ENCODE results near the gene FERMT3. TPM values are rescaled to one million over a fixed set of nuclear protein-coding genes. Genes with fewer than 3 reads are reported as not detected.
A peak's percentile ranks its signal among the peaks of the same experiment; 100 is the strongest.

The FERMT3 gene
- total RNA-seq, 1 experiment from 2014 or later: 4.3 TPM

- ChIA-PET POLR2A (interaction anchor here (0.7 to 1.3 kb wide), 2 partner anchors 10 to 12 kb away, joined by 5 read pairs; no protein-coding TSS in a partner anchor), CTCF (interaction anchor here (0.7 kb wide), 1 partner anchor 1500 kb away, joined by 6 read pairs; no protein-coding TSS in a partner anchor)
- no TSS peak for BruUV-seq (replicated peaks)
- DNase-seq: no peak
- Mint-ChIP-seq H3K36me3 (ENCODE audit: insufficient read depth, unreplicated experiment) (peaks cover 24% of the 10 kb centered on the region), H3K27me3 (ENCODE audit: insufficient read depth, unreplicated experiment) (no peaks in the 10 kb centered on the region), H3K27ac (ENCODE audit: unreplicated experiment) (no peak overlapping the region), H3K4me1 (ENCODE audit: low read depth, unreplicated experiment) (no peaks in the 10 kb centered on the region), H3K4me3 (ENCODE audit: unreplicated experiment) (peak overlapping the region; percentile 83), H3K9me3 (ENCODE audit: unreplicated experiment) (no peaks in the 10 kb centered on the region)
- Histone ChIP-seq H3K27me3 (replicated peaks; ENCODE audit: control insufficient read depth, insufficient read depth, low read length) (no peaks in the 10 kb centered on the region), H3K4me3 (ENCODE audit: low read depth, low read length) (no peak overlapping the region), H3K36me3 (ENCODE audit: control insufficient read depth, insufficient read depth, low read length) (peaks cover 2% of the 10 kb centered on the region; the same call in 1 of the 2 replicates), H3K9me3 (no peaks in the 10 kb centered on the region), H3K4me1 (peaks cover 35% of the 10 kb centered on the region)
- intact Hi-C loops (cut with micrococcal nuclease; ENCODE audit: unreplicated experiment): no loop called here
- no peak for TF ChIP-seq CTCF (IDR thresholded peaks at IDR 0.05; ENCODE audit: insufficient read depth in 1 of 2, low read depth in 1 of 2, low read length in 1 of 2, severe bottlenecking in 1 of 2, unreplicated experiment in 1 of 2)
These were observed 25.0 kb downstream of the FERMT3 start for GRCh38 chr11:64231546-64231945.

- Mint-ChIP-seq H3K9me3 (ENCODE audit: unreplicated experiment) (no peaks in the 10 kb centered on the region), H3K4me3 (ENCODE audit: unreplicated experiment) (peak overlapping the region; percentile 83), H3K27me3 (ENCODE audit: insufficient read depth, unreplicated experiment) (no peaks in the 10 kb centered on the region), H3K4me1 (ENCODE audit: low read depth, unreplicated experiment) (no peaks in the 10 kb centered on the region), H3K36me3 (ENCODE audit: insufficient read depth, unreplicated experiment) (peaks cover 30% of the 10 kb centered on the region), H3K27ac (ENCODE audit: unreplicated experiment) (no peak overlapping the region)
- ChIA-PET CTCF (interaction anchor here (1.0 kb wide), 1 partner anchor 13 kb away, joined by 4 read pairs; no protein-coding TSS in a partner anchor), POLR2A (no interaction called here)
- DNase-seq: no peak
- Histone ChIP-seq H3K4me3 (ENCODE audit: low read depth, low read length) (no peak overlapping the region), H3K4me1 (peaks cover 27% of the 10 kb centered on the region), H3K36me3 (ENCODE audit: control insufficient read depth, insufficient read depth, low read length) (peaks cover 2% of the 10 kb centered on the region; the same call in 1 of the 2 replicates), H3K9me3 (no peaks in the 10 kb centered on the region), H3K27me3 (replicated peaks; ENCODE audit: control insufficient read depth, insufficient read depth, low read length) (no peaks in the 10 kb centered on the region)
- no peak for TF ChIP-seq CTCF (IDR thresholded peaks at IDR 0.05; ENCODE audit: insufficient read depth in 1 of 2, low read depth in 1 of 2, low read length in 1 of 2, severe bottlenecking in 1 of 2, unreplicated experiment in 1 of 2)
- intact Hi-C loops (cut with micrococcal nuclease; ENCODE audit: unreplicated experiment): no loop called here
- BruUV-seq (replicated peaks): no TSS peak
These were observed 25.9 kb downstream of the FERMT3 start for GRCh38 chr11:64232182-64232966.

GRCh38 chr11:64232967-64233315, 26.4 kb downstream of the FERMT3 start:
- no TSS peak for BruUV-seq (replicated peaks)
- peaks cover 2% of the 10 kb centered on the region; the same call in 1 of the 2 replicates for H3K36me3 ChIP-seq (ENCODE audit: control insufficient read depth, insufficient read depth, low read length)
- H3K27ac Mint-ChIP-seq (ENCODE audit: unreplicated experiment): no peak overlapping the region
- peaks cover 27% of the 10 kb centered on the region for H3K4me1 ChIP-seq
- intact Hi-C loops (cut with micrococcal nuclease; ENCODE audit: unreplicated experiment): no loop called here
- no peak for TF ChIP-seq CTCF (IDR thresholded peaks at IDR 0.05; ENCODE audit: insufficient read depth in 1 of 2, low read depth in 1 of 2, low read length in 1 of 2, severe bottlenecking in 1 of 2, unreplicated experiment in 1 of 2)
- H3K36me3 Mint-ChIP-seq (ENCODE audit: insufficient read depth, unreplicated experiment): peaks cover 30% of the 10 kb centered on the region
- DNase-seq: no peak
- no peaks in the 10 kb centered on the region for H3K27me3 Mint-ChIP-seq (ENCODE audit: insufficient read depth, unreplicated experiment)
- no peaks in the 10 kb centered on the region for H3K9me3 ChIP-seq
- H3K9me3 Mint-ChIP-seq (ENCODE audit: unreplicated experiment): no peaks in the 10 kb centered on the region
- no peak overlapping the region for H3K4me3 ChIP-seq (ENCODE audit: low read depth, low read length)
- POLR2A ChIA-PET: no interaction called here
- CTCF ChIA-PET: interaction anchor here (1.0 kb wide), 1 partner anchor 12 kb away, joined by 4 read pairs; no protein-coding TSS in a partner anchor
- H3K4me3 Mint-ChIP-seq (ENCODE audit: unreplicated experiment): peak overlapping the region; percentile 83
- no peaks in the 10 kb centered on the region for H3K27me3 ChIP-seq (replicated peaks; ENCODE audit: control insufficient read depth, insufficient read depth, low read length)
- no peaks in the 10 kb centered on the region for H3K4me1 Mint-ChIP-seq (ENCODE audit: low read depth, unreplicated experiment)
